Dermis blood vessel endothelial cell (primary cell): Measurements from ENCODE around the gene RNF38. TPM values are rescaled to one million over a fixed set of nuclear protein-coding genes. Genes with fewer than 3 reads are reported as not detected.
"Not testable (repeated sequence)": the region's sequence is repeated elsewhere in the genome, so short reads cannot be mapped to it uniquely, and the experiment has no call there.

Experiments
- DNase-seq: peaks from one replicate; pipeline ENCODE4 v3.0.0; 2010
- total RNA-seq: library from RNA; depleted of rRNA; stranded (reverse); fragments of >200 nt; gene quantifications from 2 replicates; pipeline ENCODE4 v1.2.3, GENCODE V29; 2014

Gene RNF38
- total RNA-seq, 1 donor from 2014 or later = 23.0 TPM

- DNase-seq = no peak
Measured at GRCh38 chr9:36402536-36402935, 2.5 kb upstream of the RNF38 start.

- no peak for DNase-seq
Measured at GRCh38 chr9:36401897-36402480, 1.9 kb upstream of the RNF38 start.

GRCh38 chr9:36401164-36401740, 1.2 kb upstream of the RNF38 start:
- peak; percentile 84 for DNase-seq

GRCh38 chr9:36400332-36401163, 479 bp upstream of the RNF38 start:
- DNase-seq = peak; percentile 90

- DNase-seq = no peak
Measured at GRCh38 chr9:36398745-36399144, 1.3 kb downstream of the RNF38 start.

- DNase-seq = no peak
Measured at GRCh38 chr9:36396985-36397384, 3.1 kb downstream of the RNF38 start.

- no peak for DNase-seq
Measured at GRCh38 chr9:36392489-36392888, 7.6 kb downstream of the RNF38 start.

GRCh38 chr9:36389590-36389989, 10.5 kb downstream of the RNF38 start:
- DNase-seq = no peak

- DNase-seq = not testable (repeated sequence)
Measured at GRCh38 chr9:36386396-36386965, 13.6 kb downstream of the RNF38 start.

GRCh38 chr9:36382484-36382883, 17.6 kb downstream of the RNF38 start:
- no peak for DNase-seq

GRCh38 chr9:36364577-36364976, 35.5 kb downstream of the RNF38 start:
- no peak for DNase-seq

- no peak for DNase-seq
Measured at GRCh38 chr9:36363448-36363847, 36.6 kb downstream of the RNF38 start.

GRCh38 chr9:36358486-36358885, 41.6 kb downstream of the RNF38 start:
- no peak for DNase-seq

GRCh38 chr9:36357639-36358038, 42.4 kb downstream of the RNF38 start:
- DNase-seq = no peak

GRCh38 chr9:36346569-36346968, 53.5 kb downstream of the RNF38 start:
- no peak for DNase-seq

- DNase-seq = peak; percentile 41
Measured at GRCh38 chr9:36345103-36345846, 54.8 kb downstream of the RNF38 start.

GRCh38 chr9:36341936-36342577, 58.0 kb downstream of the RNF38 start:
- DNase-seq = no peak

GRCh38 chr9:36337865-36338264, 62.2 kb downstream of the RNF38 start:
- peak; percentile 53 for DNase-seq

- no peak for DNase-seq
Measured at GRCh38 chr9:36337002-36337401, 63.1 kb downstream of the RNF38 start.

GRCh38 chr9:36336131-36336907, 63.8 kb downstream of the RNF38 start:
- no peak for DNase-seq

GRCh38 chr9:36332006-36332405, 68.1 kb downstream of the RNF38 start:
- peak; percentile 10 for DNase-seq
